ENCODE results near the gene COMMD1. TPM values are rescaled to one million over a fixed set of nuclear protein-coding genes. Genes with fewer than 3 reads are reported as not detected.
"Not testable (repeated sequence)": the region's sequence is repeated elsewhere in the genome, so short reads cannot be mapped to it uniquely, and the experiment has no call there.

Gene COMMD1
- total RNA-seq, 1 experiment from 2014 or later = 25.3 TPM

GRCh38 chr2:62041701-62042385, 136.4 kb downstream of the COMMD1 start:
- not testable (repeated sequence) for H3K36me3 ChIP-seq (replicated peaks; ENCODE audit: control insufficient read depth, insufficient read depth, low read length); H3K4me3 ChIP-seq (ENCODE audit: insufficient read depth, low read depth, low read length); H3K27me3 ChIP-seq (ENCODE audit: control insufficient read depth, insufficient read depth, low read length); DNase-seq

DNA sequence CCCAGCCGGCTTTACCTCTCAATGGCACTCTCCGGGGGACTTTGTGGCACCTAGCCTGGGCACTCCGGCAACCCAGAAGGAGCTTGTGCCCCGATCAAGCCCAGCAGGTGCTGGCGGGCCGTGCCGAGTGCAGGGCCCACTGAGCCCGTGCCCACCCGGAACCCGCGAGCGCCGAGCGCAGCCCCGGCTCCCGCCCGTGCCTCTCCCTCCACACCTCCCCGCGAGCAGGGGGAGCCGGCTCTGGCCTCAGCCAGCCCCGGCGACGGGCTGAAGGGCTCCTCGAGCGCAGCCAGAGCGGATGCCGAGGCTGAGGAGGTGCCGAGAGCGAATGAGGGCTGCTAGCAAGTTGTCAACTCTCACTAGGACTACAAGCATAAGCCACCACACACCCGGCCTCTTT, 136.9 kb downstream of the COMMD1 start:
- Histone ChIP-seq H3K27me3 (ENCODE audit: control insufficient read depth, insufficient read depth, low read length) (no peaks in the 10 kb centered on the region), H3K36me3 (replicated peaks; ENCODE audit: control insufficient read depth, insufficient read depth, low read length) (no peaks in the 10 kb centered on the region), H3K4me3 (ENCODE audit: insufficient read depth, low read depth, low read length) (no peak overlapping the region)
- no peak for DNase-seq

GRCh38 chr2:62042944-62043343, 137.5 kb downstream of the COMMD1 start:
- no peak overlapping the region for H3K4me3 ChIP-seq (ENCODE audit: insufficient read depth, low read depth, low read length)
- DNase-seq = no peak
- no peaks in the 10 kb centered on the region for H3K27me3 ChIP-seq (ENCODE audit: control insufficient read depth, insufficient read depth, low read length)
- H3K36me3 ChIP-seq (replicated peaks; ENCODE audit: control insufficient read depth, insufficient read depth, low read length) = no peaks in the 10 kb centered on the region

GRCh38 chr2:62045017-62045543, 139.6 kb downstream of the COMMD1 start:
- H3K27me3 ChIP-seq (ENCODE audit: control insufficient read depth, insufficient read depth, low read length) = no peaks in the 10 kb centered on the region
- no peaks in the 10 kb centered on the region for H3K36me3 ChIP-seq (replicated peaks; ENCODE audit: control insufficient read depth, insufficient read depth, low read length)
- no peak for DNase-seq
- no peak overlapping the region for H3K4me3 ChIP-seq (ENCODE audit: insufficient read depth, low read depth, low read length)

GRCh38 chr2:62046141-62046540, 140.7 kb downstream of the COMMD1 start:
- no peak for DNase-seq
- Histone ChIP-seq H3K27me3 (ENCODE audit: control insufficient read depth, insufficient read depth, low read length) (no peaks in the 10 kb centered on the region), H3K36me3 (replicated peaks; ENCODE audit: control insufficient read depth, insufficient read depth, low read length) (no peaks in the 10 kb centered on the region), H3K4me3 (ENCODE audit: insufficient read depth, low read depth, low read length) (no peak overlapping the region)

DNA sequence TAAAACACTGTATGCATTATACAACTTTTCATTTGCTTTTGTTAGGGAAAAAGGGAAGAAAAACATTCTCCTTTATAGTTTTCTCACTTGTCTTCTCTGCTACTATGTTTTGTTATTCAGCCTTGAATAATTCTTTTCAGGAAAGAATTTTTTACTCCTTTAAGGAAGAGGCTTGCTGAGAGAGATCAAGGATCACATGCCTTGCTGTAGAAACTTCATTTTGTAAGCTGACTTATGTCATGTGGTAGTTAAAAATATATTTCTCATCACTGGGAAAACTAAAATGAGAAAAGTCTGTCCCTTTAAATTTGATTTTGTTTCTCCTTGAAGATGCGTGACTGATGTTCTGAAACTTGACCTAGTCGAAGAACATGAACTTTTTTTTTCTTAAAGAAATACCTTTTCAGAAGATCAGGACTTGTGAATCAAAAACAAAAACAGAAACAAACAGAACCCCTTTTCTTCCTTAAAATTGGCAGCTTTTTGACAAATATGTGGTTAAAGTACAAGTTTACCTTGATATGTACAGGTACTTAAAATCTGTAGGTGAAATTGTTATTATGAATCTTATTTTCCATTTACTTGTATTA, 145.1 kb downstream of the COMMD1 start:
- H3K36me3 ChIP-seq (replicated peaks; ENCODE audit: control insufficient read depth, insufficient read depth, low read length) = no peaks in the 10 kb centered on the region
- DNase-seq = peak; percentile 23
- H3K27me3 ChIP-seq (ENCODE audit: control insufficient read depth, insufficient read depth, low read length) = no peaks in the 10 kb centered on the region
- H3K4me3 ChIP-seq (ENCODE audit: insufficient read depth, low read depth, low read length) = no peak overlapping the region

DNA sequence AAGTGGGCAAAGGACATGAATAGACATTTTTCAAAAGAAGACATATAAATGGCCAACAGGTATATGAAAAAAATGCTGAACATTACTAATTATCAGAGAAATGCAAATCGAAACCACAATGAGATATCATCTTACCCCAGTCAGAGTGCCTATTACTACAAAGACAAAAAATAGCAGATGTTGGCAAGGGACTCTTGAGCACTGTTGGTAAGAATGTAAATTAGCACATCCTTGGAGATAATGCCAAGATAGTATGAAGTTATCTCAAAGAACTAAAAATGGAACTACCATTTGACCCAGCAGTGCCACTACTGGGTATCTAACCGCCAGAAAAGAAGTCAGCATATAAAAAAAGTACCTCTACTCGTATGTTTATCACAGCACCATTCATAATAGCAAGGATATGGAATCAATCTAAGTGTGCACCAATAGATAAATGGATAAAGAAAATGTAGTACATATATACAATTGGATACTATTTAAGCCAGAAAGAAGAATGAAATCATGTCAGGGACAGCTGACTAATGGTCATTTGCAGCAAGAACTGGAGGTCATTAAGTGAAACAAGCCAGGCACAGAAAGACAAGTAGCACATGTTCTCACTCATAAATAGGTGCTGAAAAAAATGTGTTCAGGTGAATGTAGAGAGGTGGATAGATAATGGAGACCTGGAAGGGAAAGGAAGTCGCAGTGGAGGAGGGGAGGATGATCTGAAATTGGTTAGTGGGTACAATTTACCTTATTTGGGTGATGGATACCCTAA, 148.7 kb downstream of the COMMD1 start:
- H3K36me3 ChIP-seq (replicated peaks; ENCODE audit: control insufficient read depth, insufficient read depth, low read length) = no peaks in the 10 kb centered on the region
- no peak for DNase-seq
- no peak overlapping the region for H3K4me3 ChIP-seq (ENCODE audit: insufficient read depth, low read depth, low read length)
- H3K27me3 ChIP-seq (ENCODE audit: control insufficient read depth, insufficient read depth, low read length) = no peaks in the 10 kb centered on the region

- Histone ChIP-seq H3K27me3 (ENCODE audit: control insufficient read depth, insufficient read depth, low read length) (no peaks in the 10 kb centered on the region), H3K4me3 (ENCODE audit: insufficient read depth, low read depth, low read length) (no peak overlapping the region), H3K36me3 (replicated peaks; ENCODE audit: control insufficient read depth, insufficient read depth, low read length) (no peaks in the 10 kb centered on the region)
- no peak for DNase-seq
Observed at GRCh38 chr2:62054916-62055450, 149.5 kb downstream of the COMMD1 start.

- DNase-seq = no peak
- Histone ChIP-seq H3K27me3 (ENCODE audit: control insufficient read depth, insufficient read depth, low read length) (no peaks in the 10 kb centered on the region), H3K36me3 (replicated peaks; ENCODE audit: control insufficient read depth, insufficient read depth, low read length) (no peaks in the 10 kb centered on the region), H3K4me3 (ENCODE audit: insufficient read depth, low read depth, low read length) (no peak overlapping the region)
Observed at GRCh38 chr2:62055724-62056336, 150.4 kb downstream of the COMMD1 start.

- Histone ChIP-seq H3K36me3 (replicated peaks; ENCODE audit: control insufficient read depth, insufficient read depth, low read length) (no peaks in the 10 kb centered on the region), H3K27me3 (ENCODE audit: control insufficient read depth, insufficient read depth, low read length) (no peaks in the 10 kb centered on the region), H3K4me3 (ENCODE audit: insufficient read depth, low read depth, low read length) (no peak overlapping the region)
- no peak for DNase-seq
Observed at GRCh38 chr2:62056341-62056740, 150.9 kb downstream of the COMMD1 start.

DNA sequence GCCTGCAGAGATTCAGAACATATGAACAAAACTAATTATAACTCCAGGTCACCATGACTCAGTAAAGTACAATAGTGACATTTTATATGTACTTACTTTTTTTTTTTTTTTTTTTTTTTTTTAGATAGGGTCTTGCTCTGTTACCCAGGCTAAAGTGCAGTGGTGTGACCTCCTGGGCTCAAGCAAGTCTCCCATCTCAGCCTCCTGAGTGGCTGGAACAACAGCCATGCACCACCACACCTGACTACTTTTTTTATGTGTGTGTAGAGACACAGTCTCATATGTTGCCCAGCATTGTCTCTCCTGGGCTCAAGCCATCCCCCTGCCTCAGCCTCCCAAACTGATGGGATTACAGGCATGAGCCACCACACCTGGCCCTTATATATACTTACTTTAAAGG, 159.8 kb downstream of the COMMD1 start:
- Histone ChIP-seq H3K4me3 (ENCODE audit: insufficient read depth, low read depth, low read length) (no peak overlapping the region), H3K36me3 (replicated peaks; ENCODE audit: control insufficient read depth, insufficient read depth, low read length) (no peaks in the 10 kb centered on the region)
- DNase-seq = no peak

GRCh38 chr2:62071126-62071598, 165.7 kb downstream of the COMMD1 start:
- H3K36me3 ChIP-seq (replicated peaks; ENCODE audit: control insufficient read depth, insufficient read depth, low read length) = no peaks in the 10 kb centered on the region
- no peak for DNase-seq
- H3K27me3 ChIP-seq (ENCODE audit: control insufficient read depth, insufficient read depth, low read length) = no peaks in the 10 kb centered on the region
- no peak overlapping the region for H3K4me3 ChIP-seq (ENCODE audit: insufficient read depth, low read depth, low read length)

More for the DNA sequence above, 159.8 kb downstream of the COMMD1 start:
- no peaks in the 10 kb centered on the region for H3K27me3 ChIP-seq (ENCODE audit: control insufficient read depth, insufficient read depth, low read length)

DNA sequence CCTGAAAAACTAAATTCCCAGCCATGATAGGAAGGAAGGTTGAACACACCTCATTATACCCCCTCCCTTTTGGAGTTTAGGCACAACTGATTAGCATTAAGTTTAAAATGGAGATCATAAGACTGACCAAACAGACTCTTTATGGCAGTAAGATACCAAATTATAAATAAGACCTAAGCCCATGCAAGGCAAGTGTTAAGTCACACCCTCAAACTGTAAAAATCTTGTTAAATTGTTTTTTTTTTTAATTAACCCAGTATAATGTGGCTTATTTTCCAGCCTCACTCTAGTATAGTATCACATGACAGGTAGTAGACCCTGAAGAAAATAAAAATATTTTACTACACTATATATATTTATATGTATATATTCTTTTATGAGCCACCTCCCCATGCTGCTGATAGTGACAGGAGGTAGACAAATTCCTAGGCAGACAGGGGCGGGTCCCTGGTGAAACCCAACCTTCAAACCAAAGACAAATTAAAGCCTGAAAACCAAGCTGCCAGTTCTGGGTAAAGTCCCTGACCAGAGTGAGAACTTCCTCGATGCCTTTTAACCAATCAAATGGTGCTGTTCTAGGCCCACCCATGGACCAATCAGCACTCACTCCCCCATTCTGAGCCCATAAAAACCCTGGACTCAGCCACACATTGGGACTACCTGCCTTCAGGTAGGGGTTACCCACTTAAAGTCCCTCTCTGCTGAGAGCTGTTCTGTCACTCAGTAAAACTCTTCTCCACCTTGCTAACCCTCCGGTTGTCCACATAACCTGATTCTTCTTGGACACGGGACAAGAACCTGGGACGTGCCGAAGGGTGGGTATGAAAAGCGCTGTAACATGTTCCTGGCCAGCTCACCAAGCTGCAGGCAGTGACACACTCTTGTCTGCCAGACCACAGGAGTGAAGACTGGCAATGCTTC, 166.5 kb downstream of the COMMD1 start:
- H3K4me3 ChIP-seq (ENCODE audit: insufficient read depth, low read depth, low read length) = no peak overlapping the region
- H3K27me3 ChIP-seq (ENCODE audit: control insufficient read depth, insufficient read depth, low read length) = no peaks in the 10 kb centered on the region
- H3K36me3 ChIP-seq (replicated peaks; ENCODE audit: control insufficient read depth, insufficient read depth, low read length) = no peaks in the 10 kb centered on the region
- DNase-seq = no peak

Data from H7 (cell line).